Measurements from ENCODE around the gene PNKD. TPM values are rescaled to one million over a fixed set of nuclear protein-coding genes. Genes with fewer than 3 reads are reported as not detected.

PNKD gene
- total RNA-seq, 1 donor from 2014 or later = 40.3 TPM

DNA sequence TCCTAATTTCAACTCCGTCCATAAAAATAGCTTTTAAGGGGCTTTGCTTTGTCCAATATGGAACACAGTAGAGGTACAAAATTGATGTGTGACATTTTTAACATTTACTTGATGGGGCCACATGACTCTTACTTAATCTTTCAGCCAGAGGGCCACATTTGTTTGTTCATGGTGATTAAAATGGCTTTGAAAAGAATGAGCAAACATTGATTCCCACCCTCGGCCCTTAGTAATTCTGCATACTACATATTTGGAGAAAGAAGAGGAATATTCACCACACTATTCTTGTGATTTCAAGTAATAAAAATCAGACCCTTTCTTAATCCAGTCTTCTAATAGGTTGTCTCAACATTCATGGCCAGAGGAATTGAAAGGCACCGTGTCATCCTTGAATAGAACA, 35.8 kb upstream of the PNKD start:
- H3K27me3 Mint-ChIP-seq (ENCODE audit: low read depth) = no peaks in the 10 kb centered on the region
- peaks cover 22% of the 10 kb centered on the region for H3K36me3 Mint-ChIP-seq (ENCODE audit: low read depth)

GRCh38 chr2:218235017-218235416, 35.3 kb upstream of the PNKD start:
- TF ChIP-seq, protein P1, sequence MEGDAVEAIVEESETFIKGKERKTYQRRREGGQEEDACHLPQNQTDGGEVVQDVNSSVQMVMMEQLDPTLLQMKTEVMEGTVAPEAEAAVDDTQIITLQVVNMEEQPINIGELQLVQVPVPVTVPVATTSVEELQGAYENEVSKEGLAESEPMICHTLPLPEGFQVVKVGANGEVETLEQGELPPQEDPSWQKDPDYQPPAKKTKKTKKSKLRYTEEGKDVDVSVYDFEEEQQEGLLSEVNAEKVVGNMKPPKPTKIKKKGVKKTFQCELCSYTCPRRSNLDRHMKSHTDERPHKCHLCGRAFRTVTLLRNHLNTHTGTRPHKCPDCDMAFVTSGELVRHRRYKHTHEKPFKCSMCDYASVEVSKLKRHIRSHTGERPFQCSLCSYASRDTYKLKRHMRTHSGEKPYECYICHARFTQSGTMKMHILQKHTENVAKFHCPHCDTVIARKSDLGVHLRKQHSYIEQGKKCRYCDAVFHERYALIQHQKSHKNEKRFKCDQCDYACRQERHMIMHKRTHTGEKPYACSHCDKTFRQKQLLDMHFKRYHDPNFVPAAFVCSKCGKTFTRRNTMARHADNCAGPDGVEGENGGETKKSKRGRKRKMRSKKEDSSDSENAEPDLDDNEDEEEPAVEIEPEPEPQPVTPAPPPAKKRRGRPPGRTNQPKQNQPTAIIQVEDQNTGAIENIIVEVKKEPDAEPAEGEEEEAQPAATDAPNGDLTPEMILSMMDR (conservative IDR thresholded peaks at IDR 0.05) = no peak
- DNase-seq (ENCODE audit: low read depth, low spot score) = no peak
- no peak overlapping the region for H3K27ac Mint-ChIP-seq (ENCODE audit: unreplicated experiment)
- H3K27me3 Mint-ChIP-seq (ENCODE audit: low read depth) = no peaks in the 10 kb centered on the region
- H3K36me3 Mint-ChIP-seq (ENCODE audit: low read depth) = peaks cover 22% of the 10 kb centered on the region
- H3K4me3 Mint-ChIP-seq = no peak overlapping the region
- peaks cover 5% of the 10 kb centered on the region for H3K4me1 Mint-ChIP-seq
- no peaks in the 10 kb centered on the region for H3K9me3 Mint-ChIP-seq

More for the DNA sequence above, 35.8 kb upstream of the PNKD start:
- no peak overlapping the region for H3K27ac Mint-ChIP-seq (ENCODE audit: unreplicated experiment)
- peaks cover 5% of the 10 kb centered on the region for H3K4me1 Mint-ChIP-seq
- H3K9me3 Mint-ChIP-seq = no peaks in the 10 kb centered on the region
- TF ChIP-seq, protein P1 (conservative IDR thresholded peaks at IDR 0.05) = no peak
- no peak for DNase-seq (ENCODE audit: low read depth, low spot score)
- no peak overlapping the region for H3K4me3 Mint-ChIP-seq

DNA sequence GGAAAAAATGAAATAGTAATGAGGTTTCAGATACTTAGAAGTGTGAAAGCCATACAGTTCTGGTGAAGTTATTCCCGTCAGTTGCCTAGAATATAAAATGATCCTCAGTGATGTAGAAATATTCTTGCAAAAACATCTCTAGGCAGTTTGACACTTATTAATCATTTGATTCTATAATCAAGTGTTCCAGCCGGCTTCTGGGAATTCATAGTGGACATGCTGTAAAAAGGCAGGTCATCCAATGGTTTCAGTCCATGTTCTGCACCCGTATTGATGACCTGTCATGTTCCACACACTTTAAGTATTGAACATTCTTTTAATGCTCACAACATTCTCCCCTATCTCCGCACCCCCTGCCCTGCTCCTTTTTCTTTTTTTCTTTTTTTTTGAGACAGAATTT, 33.5 kb upstream of the PNKD start:
- DNase-seq (ENCODE audit: low read depth, low spot score) = no peak
- Mint-ChIP-seq H3K4me1 (no peaks in the 10 kb centered on the region), H3K4me3 (no peak overlapping the region), H3K9me3 (no peaks in the 10 kb centered on the region), H3K27ac (ENCODE audit: unreplicated experiment) (no peak overlapping the region), H3K27me3 (ENCODE audit: low read depth) (no peaks in the 10 kb centered on the region), H3K36me3 (ENCODE audit: low read depth) (peaks cover 15% of the 10 kb centered on the region)
- TF ChIP-seq, protein P1 (conservative IDR thresholded peaks at IDR 0.05) = no peak

DNA sequence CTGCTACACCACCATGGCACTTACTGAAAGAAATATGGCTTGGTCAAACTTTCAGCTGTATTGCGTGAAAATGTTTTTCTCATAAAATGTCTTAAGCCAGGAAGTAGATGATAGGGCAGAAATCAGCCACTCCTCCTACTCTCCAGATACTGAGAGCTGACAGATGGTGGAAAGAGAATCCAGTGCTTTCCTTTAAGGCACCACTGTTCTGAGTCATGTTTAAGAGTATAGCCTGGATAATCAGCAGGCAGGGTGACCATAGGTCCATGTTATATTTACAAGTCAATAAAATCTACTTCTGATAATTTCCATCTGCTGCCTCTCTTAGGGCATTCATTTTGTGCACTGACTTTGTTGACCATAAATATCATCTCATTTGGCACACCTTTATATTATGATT, 31.4 kb upstream of the PNKD start:
- H3K36me3 Mint-ChIP-seq (ENCODE audit: low read depth) = peaks cover 11% of the 10 kb centered on the region
- H3K27me3 Mint-ChIP-seq (ENCODE audit: low read depth) = no peaks in the 10 kb centered on the region
- H3K9me3 Mint-ChIP-seq = no peaks in the 10 kb centered on the region
- H3K27ac Mint-ChIP-seq (ENCODE audit: unreplicated experiment) = no peak overlapping the region
- TF ChIP-seq, protein P1 (conservative IDR thresholded peaks at IDR 0.05) = no peak
- no peaks in the 10 kb centered on the region for H3K4me1 Mint-ChIP-seq
- DNase-seq (ENCODE audit: low read depth, low spot score) = no peak
- no peak overlapping the region for H3K4me3 Mint-ChIP-seq

DNA sequence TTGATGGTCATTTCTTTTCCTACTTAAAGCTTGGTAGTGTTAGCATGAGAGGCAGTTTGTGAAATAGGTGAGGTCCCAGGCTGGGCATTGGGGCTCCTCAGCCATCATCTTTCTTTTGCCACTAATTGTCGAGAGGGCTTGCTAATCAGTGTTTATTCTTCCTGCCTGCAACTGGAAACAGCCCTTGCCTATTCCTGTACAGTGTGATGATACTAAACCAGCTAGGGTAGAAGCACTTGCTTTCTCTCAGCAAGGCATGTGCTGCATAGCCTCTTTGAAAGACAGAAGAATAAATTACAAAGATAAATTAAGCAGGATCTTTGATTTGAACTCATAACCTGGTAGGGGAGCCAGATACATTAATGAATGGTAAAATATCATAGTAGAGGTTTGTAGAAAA, 26.1 kb upstream of the PNKD start:
- Mint-ChIP-seq H3K27ac (ENCODE audit: unreplicated experiment) (no peak overlapping the region), H3K36me3 (ENCODE audit: low read depth) (peaks cover 7% of the 10 kb centered on the region), H3K27me3 (ENCODE audit: low read depth) (no peaks in the 10 kb centered on the region), H3K4me3 (no peak overlapping the region), H3K9me3 (no peaks in the 10 kb centered on the region), H3K4me1 (no peaks in the 10 kb centered on the region)
- TF ChIP-seq, protein P1 (conservative IDR thresholded peaks at IDR 0.05) = no peak
- DNase-seq (ENCODE audit: low read depth, low spot score) = no peak

- H3K36me3 Mint-ChIP-seq (ENCODE audit: low read depth) = peaks cover 7% of the 10 kb centered on the region
- H3K9me3 Mint-ChIP-seq = no peaks in the 10 kb centered on the region
- TF ChIP-seq, protein P1 (conservative IDR thresholded peaks at IDR 0.05) = no peak
- no peaks in the 10 kb centered on the region for H3K4me1 Mint-ChIP-seq
- H3K27me3 Mint-ChIP-seq (ENCODE audit: low read depth) = no peaks in the 10 kb centered on the region
- H3K4me3 Mint-ChIP-seq = no peak overlapping the region
- DNase-seq (ENCODE audit: low read depth, low spot score) = no peak
- no peak overlapping the region for H3K27ac Mint-ChIP-seq (ENCODE audit: unreplicated experiment)
Measured at GRCh38 chr2:218244665-218245064, 25.7 kb upstream of the PNKD start.
